ENCODE data around the gene HCRTR2. TPM values are rescaled to one million over a fixed set of nuclear protein-coding genes. Genes with fewer than 3 reads are reported as not detected.

HCRTR2 gene
- total RNA-seq, 1 experiment from 2014 or later = not detected

DNA sequence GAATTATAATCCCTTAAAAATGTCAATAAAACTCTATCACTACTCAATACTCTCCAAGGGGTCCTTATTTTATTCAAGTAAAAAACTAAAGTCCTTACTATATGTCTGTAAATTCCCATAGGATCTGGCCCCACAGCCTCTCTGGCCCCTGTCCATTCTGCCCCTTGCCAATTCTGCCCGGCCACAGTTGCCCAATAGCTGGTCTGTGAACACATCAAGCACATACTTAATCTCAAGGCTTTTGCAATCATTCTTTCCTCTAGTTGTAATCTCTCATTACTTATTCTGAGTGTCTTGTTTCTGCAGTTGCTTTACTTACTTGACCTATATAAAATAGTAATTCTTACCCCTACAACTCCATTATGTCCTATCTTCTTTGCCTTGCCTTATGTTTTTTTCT is 130.4 kb downstream of the HCRTR2 start:
- ATAC-seq (no peak), DNase-seq (ENCODE audit: low spot score) (no peak)
- Mint-ChIP-seq H3K27ac (no peak overlapping the region), H3K4me1 (no peaks in the 10 kb centered on the region), H3K27me3 (ENCODE audit: low read depth) (no peaks in the 10 kb centered on the region), H3K4me3 (no peak overlapping the region), H3K9me3 (peaks cover 7% of the 10 kb centered on the region), H3K36me3 (no peaks in the 10 kb centered on the region)
- POLR2A ChIA-PET = no interaction called here
- CTCF ChIA-PET = no interaction called here
- TF ChIP-seq ZNF423 (CRISPR knock-in tag; IDR thresholded peaks at IDR 0.05) = no peak
- TF ChIP-seq, protein P1, sequence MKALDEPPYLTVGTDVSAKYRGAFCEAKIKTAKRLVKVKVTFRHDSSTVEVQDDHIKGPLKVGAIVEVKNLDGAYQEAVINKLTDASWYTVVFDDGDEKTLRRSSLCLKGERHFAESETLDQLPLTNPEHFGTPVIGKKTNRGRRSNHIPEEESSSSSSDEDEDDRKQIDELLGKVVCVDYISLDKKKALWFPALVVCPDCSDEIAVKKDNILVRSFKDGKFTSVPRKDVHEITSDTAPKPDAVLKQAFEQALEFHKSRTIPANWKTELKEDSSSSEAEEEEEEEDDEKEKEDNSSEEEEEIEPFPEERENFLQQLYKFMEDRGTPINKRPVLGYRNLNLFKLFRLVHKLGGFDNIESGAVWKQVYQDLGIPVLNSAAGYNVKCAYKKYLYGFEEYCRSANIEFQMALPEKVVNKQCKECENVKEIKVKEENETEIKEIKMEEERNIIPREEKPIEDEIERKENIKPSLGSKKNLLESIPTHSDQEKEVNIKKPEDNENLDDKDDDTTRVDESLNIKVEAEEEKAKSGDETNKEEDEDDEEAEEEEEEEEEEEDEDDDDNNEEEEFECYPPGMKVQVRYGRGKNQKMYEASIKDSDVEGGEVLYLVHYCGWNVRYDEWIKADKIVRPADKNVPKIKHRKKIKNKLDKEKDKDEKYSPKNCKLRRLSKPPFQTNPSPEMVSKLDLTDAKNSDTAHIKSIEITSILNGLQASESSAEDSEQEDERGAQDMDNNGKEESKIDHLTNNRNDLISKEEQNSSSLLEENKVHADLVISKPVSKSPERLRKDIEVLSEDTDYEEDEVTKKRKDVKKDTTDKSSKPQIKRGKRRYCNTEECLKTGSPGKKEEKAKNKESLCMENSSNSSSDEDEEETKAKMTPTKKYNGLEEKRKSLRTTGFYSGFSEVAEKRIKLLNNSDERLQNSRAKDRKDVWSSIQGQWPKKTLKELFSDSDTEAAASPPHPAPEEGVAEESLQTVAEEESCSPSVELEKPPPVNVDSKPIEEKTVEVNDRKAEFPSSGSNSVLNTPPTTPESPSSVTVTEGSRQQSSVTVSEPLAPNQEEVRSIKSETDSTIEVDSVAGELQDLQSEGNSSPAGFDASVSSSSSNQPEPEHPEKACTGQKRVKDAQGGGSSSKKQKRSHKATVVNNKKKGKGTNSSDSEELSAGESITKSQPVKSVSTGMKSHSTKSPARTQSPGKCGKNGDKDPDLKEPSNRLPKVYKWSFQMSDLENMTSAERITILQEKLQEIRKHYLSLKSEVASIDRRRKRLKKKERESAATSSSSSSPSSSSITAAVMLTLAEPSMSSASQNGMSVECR (CRISPR knock-in tag; IDR thresholded peaks at IDR 0.05; ENCODE audit: borderline replicate concordance) = no peak
- TF ChIP-seq ZNF138 (CRISPR knock-in tag; conservative IDR thresholded peaks at IDR 0.05) = no peak
- no peak for TF ChIP-seq ATF1 (CRISPR knock-in tag; IDR thresholded peaks at IDR 0.05)
- TF ChIP-seq, protein P2, sequence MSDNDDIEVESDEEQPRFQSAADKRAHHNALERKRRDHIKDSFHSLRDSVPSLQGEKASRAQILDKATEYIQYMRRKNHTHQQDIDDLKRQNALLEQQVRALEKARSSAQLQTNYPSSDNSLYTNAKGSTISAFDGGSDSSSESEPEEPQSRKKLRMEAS (CRISPR knock-in tag; IDR thresholded peaks at IDR 0.05) = no peak
- no peak for TF ChIP-seq CBFB (CRISPR knock-in tag; IDR thresholded peaks at IDR 0.05; ENCODE audit: low read depth)
- TF ChIP-seq, protein P3, sequence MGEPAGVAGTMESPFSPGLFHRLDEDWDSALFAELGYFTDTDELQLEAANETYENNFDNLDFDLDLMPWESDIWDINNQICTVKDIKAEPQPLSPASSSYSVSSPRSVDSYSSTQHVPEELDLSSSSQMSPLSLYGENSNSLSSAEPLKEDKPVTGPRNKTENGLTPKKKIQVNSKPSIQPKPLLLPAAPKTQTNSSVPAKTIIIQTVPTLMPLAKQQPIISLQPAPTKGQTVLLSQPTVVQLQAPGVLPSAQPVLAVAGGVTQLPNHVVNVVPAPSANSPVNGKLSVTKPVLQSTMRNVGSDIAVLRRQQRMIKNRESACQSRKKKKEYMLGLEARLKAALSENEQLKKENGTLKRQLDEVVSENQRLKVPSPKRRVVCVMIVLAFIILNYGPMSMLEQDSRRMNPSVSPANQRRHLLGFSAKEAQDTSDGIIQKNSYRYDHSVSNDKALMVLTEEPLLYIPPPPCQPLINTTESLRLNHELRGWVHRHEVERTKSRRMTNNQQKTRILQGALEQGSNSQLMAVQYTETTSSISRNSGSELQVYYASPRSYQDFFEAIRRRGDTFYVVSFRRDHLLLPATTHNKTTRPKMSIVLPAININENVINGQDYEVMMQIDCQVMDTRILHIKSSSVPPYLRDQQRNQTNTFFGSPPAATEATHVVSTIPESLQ (CRISPR knock-in tag; IDR thresholded peaks at IDR 0.05) = no peak
- TF ChIP-seq, protein P4, sequence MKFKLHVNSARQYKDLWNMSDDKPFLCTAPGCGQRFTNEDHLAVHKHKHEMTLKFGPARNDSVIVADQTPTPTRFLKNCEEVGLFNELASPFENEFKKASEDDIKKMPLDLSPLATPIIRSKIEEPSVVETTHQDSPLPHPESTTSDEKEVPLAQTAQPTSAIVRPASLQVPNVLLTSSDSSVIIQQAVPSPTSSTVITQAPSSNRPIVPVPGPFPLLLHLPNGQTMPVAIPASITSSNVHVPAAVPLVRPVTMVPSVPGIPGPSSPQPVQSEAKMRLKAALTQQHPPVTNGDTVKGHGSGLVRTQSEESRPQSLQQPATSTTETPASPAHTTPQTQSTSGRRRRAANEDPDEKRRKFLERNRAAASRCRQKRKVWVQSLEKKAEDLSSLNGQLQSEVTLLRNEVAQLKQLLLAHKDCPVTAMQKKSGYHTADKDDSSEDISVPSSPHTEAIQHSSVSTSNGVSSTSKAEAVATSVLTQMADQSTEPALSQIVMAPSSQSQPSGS (CRISPR knock-in tag; IDR thresholded peaks at IDR 0.05; ENCODE audit: borderline replicate concordance, low read depth) = no peak
- TF ChIP-seq, protein P5, sequence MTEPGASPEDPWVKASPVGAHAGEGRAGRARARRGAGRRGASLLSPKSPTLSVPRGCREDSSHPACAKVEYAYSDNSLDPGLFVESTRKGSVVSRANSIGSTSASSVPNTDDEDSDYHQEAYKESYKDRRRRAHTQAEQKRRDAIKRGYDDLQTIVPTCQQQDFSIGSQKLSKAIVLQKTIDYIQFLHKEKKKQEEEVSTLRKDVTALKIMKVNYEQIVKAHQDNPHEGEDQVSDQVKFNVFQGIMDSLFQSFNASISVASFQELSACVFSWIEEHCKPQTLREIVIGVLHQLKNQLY (CRISPR knock-in tag; IDR thresholded peaks at IDR 0.05) = no peak
- TF ChIP-seq KAT7 (CRISPR knock-in tag; IDR thresholded peaks at IDR 0.05; ENCODE audit: borderline replicate concordance) = no peak
- TF ChIP-seq NR2C2 (CRISPR knock-in tag; IDR thresholded peaks at IDR 0.05) = no peak
- no peak for TF ChIP-seq TEAD4 (CRISPR knock-in tag; IDR thresholded peaks at IDR 0.05)
- no peak for TF ChIP-seq EMX1 (CRISPR knock-in tag; IDR thresholded peaks at IDR 0.05)
- no peak for TF ChIP-seq ZNF121 (CRISPR knock-in tag; IDR thresholded peaks at IDR 0.05)
- TF ChIP-seq, protein P6, sequence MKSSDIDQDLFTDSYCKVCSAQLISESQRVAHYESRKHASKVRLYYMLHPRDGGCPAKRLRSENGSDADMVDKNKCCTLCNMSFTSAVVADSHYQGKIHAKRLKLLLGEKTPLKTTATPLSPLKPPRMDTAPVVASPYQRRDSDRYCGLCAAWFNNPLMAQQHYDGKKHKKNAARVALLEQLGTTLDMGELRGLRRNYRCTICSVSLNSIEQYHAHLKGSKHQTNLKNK (CRISPR knock-in tag; IDR thresholded peaks at IDR 0.05) = no peak
- TF ChIP-seq TP53 (CRISPR knock-in tag; IDR thresholded peaks at IDR 0.05) = no peak

DNA sequence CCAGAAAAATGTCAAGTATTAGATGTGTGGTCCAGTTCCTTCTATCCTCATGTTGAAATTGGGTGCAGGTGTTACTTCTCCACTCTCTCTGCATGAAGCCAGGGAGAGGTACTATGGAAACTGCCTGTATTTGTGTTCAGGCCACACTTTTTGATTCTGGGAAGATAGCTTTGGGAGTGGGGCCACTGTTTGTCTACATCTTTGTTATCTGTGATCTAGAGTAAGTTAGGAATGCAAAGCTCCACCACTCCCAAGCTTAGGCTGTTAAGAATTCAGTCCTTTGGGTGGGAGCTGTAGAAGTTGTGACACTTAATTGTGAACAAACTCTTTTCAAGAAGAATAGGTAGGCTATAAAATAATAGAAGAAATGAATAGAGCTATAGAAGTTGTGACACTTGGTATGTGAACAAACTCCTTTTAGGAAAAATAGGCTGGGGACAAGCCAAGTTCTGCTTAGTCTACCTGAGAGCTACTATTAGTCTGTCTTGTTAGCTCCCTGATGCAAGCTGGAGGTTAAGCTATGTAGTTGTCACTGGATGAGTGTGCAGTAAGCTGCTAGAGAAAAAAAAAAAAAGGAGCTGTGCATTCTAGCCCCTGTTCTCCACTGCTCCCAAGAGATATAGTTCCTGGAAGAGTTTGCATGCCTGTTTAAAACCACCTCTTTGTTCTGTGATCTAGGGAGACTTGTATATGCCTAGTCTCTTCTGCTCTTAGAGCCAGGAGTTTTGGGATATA is 145.8 kb downstream of the HCRTR2 start:
- Mint-ChIP-seq H3K27me3 (ENCODE audit: low read depth) (no peaks in the 10 kb centered on the region), H3K4me1 (no peaks in the 10 kb centered on the region), H3K9me3 (no peaks in the 10 kb centered on the region), H3K36me3 (no peaks in the 10 kb centered on the region), H3K27ac (no peak overlapping the region), H3K4me3 (no peak overlapping the region)
- ChIA-PET POLR2A (no interaction called here), CTCF (interaction anchor here (0.7 to 1.0 kb wide), 2 partner anchors 53 to 687 kb away, joined by 3 read pairs; no protein-coding TSS in a partner anchor)
- ATAC-seq (no peak), DNase-seq (ENCODE audit: low spot score) (no peak)
- TF ChIP-seq CREB1 (CRISPR knock-in tag; IDR thresholded peaks at IDR 0.05) = no peak
- no peak for TF ChIP-seq GTF2I (CRISPR knock-in tag; conservative IDR thresholded peaks at IDR 0.05)
- no peak for TF ChIP-seq ZNF423 (CRISPR knock-in tag; IDR thresholded peaks at IDR 0.05)
- TF ChIP-seq TEAD1 (CRISPR knock-in tag; IDR thresholded peaks at IDR 0.05) = no peak
- TF ChIP-seq SOX15 (CRISPR knock-in tag; IDR thresholded peaks at IDR 0.05) = no peak
- TF ChIP-seq, protein P7, sequence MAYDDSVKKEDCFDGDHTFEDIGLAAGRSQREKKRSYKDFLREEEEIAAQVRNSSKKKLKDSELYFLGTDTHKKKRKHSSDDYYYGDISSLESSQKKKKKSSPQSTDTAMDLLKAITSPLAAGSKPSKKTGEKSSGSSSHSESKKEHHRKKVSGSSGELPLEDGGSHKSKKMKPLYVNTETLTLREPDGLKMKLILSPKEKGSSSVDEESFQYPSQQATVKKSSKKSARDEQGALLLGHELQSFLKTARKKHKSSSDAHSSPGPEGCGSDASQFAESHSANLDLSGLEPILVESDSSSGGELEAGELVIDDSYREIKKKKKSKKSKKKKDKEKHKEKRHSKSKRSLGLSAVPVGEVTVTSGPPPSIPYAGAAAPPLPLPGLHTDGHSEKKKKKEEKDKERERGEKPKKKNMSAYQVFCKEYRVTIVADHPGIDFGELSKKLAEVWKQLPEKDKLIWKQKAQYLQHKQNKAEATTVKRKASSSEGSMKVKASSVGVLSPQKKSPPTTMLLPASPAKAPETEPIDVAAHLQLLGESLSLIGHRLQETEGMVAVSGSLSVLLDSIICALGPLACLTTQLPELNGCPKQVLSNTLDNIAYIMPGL (CRISPR knock-in tag; IDR thresholded peaks at IDR 0.05) = no peak
